CD4-positive, alpha-beta T cell treated with Interleukin-2 at 100 ng/mL for 4 hours (primary cell): ENCODE measurements around the gene KIF25.
"Not testable (repeated sequence)": the region's sequence is repeated elsewhere in the genome, so short reads cannot be mapped to it uniquely, and the experiment has no call there.

ENCODE experiments used
- DNase-seq: peaks from one replicate; pipeline ENCODE4 v3.0.0-alpha.2; 2020; ENCODE audit warnings: low spot score

Gene KIF25

DNA sequence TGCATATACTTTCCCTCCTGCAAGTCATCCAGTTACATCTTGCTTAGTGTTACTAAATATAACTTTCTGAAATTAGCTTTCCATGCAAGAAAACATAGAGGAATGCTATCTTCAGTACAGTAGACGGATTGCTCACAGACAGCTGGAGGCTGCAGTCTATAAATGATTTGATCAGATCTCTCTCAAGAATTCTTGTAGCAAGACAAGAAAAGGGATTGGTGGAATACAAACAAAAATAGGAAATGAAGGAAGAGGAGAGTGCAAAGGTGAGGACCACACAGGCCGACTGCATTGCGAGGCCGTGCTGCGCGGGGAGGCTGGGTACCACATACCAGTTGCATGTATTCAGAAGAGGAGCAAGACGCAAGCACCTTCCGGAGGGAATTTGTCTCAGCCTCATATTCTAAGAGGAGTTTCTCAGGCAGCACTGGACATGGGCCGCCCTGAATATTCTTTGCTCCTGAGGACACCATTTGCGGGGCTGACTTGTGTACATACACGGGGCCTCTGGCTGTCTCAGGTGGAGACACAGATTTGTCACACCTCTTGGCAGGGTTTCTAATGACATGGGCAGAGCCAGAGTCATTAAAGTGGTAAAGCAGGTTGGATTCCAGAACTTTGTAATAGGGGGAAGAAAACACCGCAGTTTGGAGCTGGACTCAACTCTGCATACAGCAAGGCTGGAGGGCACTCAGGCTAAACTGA lies 22.7 kb upstream of the KIF25 start:
- DNase-seq, result no peak

DNA sequence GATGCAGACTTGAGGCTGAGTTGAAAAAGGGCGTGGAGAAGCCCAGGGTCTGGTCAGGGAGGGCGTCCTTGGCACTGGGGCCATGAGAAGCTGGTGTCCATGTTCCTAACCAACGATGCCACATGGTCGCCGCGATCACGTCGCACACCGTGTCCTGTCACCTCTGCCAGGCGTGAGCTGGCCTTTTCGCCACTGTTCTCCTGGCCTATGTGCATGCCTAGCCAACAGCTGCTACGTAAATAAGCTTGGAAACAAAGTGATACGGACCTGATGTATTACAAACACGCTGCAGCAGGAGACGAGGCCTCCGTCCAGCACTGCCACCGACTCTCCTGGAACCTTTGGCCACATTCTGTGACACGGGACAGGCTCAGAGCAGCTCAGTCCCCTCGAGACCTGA lies 22.0 kb upstream of the KIF25 start:
- DNase-seq, result no peak

DNA sequence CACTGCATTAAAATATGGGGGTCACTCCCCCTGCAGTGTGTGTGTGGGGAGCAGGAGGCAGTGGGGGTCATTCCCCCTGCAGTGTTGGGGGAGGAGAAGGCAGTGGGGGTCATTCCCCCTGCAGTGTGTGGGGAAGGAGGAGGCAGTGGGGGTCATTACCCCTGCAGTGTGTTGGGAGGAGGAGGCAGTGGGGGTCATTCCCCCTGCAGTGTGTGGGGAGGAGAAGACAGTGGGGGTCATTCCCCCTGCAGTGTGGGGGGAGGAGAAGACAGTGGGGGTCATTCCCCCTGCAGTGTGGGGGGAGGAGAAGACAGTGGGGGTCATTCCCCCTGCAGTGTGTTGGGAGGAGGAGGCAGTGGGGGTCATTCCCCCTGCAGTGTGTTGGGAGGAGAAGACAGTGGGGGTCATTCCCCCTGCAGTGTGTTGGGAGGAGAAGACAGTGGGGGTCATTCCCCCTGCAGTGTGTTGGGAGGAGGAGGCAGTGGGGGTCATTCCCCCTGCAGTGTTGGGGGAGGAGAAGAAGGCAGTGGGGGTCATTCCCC lies 21.3 kb upstream of the KIF25 start:
- not testable (repeated sequence) for DNase-seq

DNA sequence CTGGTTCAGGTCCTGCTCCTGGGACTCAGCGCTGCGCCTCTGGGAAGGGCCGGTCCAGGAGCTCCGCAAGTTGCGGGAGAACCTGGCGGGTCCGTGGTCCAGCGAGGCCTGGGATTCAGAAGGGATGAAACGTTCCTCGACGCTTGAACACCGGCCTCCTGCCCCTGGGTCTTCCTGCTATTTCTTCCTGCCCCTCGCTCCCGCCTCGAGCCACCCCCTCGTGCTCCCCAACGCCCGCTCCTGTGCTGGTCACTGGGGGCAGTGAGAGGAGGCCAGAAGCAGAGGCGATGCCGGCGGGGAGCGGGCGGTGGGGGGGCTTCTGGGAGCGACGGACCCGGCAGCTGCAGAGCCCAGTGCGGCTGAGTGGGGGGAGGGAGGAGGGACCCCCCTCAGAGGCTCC lies 20.8 kb upstream of the KIF25 start:
- DNase-seq, result no peak

DNA sequence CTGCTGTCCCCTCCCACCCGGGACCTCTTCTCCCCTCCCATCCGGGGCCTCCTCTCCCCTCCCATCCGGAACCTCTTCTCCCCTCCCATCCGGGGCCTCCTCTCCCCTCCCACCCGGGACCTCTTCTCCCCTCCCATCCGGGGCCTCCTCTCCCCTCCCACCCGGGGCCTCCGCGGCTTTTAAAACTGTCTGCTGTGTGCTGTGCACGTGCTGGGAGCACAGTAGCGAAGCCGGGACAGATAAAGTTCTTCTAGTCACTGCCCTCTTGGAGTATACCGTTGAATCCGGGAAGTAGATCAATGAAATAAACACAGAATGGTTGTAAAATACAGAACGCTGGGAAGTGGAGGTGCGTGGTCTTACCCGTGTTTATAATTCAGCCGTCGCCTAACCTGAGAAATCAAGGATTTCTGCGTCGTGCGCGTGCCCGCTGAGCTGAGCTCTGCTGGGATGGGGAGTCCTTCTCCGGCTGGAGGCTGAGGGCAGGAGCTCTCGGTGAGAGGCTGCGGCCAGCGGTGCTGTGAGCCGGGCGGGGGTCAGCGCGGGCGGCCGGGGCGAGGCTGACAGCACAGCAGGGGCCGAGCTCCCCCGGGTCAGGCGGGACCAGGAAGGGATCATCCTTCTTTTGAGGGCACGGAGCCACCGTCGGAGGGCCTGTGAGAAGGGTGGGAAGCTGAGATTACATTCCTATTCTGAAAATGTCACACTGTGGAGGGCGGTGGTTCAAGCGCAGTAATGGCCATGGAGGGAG lies 19.6 kb upstream of the KIF25 start:
- no peak for DNase-seq

DNA sequence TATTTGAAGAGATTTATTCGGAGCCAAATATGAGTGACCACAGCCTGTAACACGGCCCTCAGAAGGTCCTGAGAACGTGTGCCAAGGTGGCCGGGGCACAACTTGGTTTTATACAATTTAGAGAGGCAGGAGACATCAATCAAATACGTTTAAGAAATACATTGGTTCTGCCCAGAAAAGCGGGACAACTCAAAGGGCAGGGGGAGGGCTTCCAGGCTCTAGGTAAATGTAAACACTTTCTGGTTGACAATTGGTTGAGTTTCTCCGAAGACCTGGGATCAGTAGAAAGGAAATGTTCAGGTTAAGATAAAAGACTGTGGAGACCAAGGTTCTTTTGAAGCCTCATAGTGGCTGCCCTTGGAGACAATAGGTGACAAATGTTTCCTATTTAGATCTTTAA lies 18.9 kb upstream of the KIF25 start:
- no peak for DNase-seq

DNA sequence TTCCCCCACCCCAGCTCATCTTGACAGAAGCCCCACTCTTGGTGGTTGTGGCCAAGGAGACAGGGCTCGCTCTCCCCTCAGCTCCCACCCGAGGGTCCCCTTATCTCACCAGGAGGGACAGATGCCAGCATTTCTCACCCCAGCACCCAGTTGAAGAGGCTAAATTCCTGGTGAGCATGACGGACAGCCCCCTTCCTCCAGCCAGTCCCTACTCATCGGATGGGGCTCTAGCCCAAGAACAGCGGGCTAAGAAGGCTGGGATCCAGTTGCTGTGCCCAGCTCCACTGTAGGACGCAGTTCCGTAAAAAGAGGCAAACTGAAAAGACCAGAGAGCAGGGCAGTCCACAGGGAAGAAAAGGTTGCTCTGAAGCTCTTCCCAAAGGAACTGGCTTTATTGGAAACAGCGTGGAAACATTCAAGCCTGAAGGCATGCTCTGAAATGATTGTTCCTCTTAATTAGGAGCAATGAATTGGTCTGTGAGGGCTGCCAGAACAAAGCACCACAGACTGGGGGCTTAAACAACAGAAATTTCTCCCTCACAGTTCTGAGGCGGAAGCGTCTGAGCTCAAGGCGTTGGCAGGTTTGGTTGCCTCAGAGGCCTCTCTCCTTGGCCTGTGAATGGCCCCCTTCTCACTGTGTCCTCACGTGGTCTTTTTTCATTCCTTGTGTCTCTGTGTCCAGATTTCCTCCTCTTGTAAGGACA lies 17.9 kb upstream of the KIF25 start:
- no peak for DNase-seq

DNA sequence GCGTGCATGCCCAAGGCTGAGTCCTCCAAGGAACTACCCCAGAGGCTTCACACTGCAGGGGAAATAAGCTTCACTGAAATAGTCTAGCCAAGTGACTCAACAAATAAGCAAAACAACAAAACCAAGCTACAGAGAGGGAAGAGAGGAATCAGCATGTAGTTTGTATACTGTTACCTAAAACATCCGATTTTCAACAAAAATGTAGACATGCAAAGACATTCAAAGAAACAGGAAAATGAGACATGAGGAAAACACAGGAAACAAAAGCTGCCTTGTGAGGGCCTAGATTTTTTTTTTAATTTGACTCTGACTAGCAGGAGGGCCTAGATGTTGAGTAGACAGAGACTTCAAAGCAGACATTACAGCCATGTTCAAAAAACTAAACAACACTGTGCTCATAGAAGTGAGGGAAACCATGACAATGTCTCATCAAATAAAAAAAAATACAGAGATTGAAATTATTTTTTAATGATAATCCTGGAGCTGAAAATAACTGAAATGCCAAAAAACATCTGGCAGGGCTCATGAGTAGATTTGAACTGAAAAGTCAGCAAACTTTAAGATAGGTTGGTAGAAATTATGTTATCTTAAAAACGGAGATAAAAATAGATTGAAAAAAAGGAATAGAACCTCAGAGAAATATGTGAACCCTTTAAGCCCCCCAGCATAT lies 16.4 kb upstream of the KIF25 start:
- no peak for DNase-seq

DNA sequence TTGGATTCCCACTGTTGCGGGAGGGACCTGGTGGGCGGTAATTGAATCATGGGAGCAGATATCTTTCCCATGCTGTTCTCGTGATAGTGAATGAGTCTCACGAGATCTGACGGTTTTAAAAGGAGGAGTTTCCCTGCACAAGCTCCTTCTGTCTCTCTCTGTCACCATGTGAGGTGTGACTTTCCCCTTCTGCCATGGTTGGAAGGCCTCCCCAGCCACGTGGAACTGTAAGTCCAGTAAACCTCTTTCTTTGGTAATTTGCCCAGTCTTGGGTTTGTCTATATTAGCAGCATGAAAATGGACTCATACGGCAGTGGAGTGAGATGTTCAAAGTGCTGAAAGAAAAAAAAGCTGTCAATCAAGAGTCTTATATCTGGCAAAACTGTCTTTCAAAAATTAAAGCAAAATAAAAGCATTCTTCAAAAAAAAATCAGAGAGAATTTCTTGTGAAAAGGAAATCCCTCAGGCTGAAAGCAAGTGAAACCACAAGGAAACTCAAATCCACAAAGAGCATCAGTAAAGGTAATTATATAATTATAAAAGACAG lies 15.5 kb upstream of the KIF25 start:
- no peak for DNase-seq

DNA sequence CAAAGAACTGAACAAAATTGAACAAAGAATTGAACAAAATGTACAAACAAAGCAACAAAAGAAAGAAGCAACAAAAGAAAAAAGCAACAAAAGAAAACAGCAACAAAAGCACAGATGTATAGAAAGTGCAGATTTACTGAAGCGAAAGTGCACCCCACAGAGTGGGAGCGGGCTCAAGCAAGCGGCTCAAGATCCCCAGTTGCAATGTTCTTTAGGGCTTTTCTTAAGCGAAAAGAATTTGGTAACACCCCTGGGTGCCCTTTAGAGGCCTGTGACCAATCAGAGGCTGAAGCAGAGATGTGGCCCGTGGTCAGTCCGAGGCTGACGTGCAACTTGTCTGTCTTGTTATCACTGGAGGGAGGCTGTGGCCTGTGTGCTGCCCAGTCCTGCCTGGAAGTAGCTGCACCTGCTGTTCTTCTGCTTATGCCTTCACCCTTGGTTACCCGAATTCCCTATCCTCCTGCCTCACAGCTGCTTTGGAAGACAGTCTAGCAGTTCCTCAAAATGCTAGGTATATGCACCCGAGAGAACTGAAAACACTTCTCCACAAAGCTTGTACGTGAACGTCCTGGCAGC lies 13.2 kb upstream of the KIF25 start:
- DNase-seq, result no peak

DNA sequence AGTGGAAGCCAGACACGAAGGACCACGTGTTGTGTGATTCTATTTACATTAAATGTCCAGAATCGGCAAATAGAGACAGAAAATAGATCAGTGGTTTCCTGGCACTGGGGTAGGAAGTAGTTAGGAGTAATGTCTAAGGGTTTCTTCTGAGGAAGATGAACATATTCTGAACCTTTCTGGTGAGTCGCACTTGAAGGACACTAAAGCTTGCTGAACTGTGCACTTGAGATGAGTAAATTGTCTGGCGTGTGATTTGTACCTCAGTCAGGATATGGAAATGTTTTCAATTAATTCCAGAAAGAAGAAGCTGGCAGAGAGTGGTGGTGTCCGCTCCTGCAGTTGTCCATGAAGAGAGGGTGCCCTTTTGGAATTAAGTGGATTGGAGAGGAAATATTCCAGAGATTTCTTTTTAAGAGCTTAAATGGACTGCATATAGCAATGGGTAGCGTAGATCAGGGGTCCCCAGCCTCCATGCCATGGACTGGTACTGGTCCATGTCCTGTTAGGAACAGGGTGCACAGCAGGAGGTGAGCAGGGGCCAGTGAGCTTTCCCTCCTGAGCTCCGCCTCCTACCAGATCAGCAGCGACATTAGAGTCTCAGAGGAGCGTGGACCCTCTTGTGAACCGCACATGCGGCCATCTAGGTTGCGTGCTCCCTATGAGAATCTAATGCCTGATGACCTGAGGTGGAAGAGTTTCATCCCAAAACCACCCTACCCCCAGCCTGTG lies 12.4 kb upstream of the KIF25 start:
- no peak for DNase-seq

DNA sequence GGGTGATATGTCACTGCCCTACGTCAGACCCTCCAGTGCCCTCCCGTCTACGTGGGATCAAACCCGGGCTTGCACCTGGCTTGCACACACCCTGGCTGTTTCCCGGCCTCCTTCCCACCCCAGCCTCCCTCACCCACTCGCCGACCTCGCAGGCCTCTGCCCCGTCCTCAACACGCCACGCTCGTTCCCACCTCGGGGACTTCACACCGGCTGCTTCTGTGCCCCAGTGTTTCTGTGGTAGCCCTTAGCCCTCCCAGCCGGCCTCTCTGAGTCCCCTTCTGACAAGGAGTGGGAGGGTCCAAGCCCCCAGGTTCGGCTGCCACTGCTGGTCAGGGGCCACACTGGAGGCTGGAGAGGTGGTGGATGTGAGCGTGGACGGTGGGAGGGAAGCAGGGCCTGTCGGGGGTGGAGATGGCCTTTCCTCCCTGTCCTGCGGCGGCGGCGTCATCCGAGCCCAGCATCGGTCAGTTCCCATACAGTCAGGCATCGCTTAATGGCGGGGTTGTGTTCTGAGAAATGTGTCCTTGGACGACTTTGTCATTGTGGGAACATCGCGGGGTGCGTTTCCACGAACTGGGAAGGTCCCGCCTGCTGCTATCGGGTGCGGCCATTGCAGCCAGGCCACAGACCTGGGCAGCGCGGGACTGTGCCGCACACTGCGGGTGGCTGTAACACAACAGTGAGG lies 11.4 kb upstream of the KIF25 start:
- no peak for DNase-seq

DNA sequence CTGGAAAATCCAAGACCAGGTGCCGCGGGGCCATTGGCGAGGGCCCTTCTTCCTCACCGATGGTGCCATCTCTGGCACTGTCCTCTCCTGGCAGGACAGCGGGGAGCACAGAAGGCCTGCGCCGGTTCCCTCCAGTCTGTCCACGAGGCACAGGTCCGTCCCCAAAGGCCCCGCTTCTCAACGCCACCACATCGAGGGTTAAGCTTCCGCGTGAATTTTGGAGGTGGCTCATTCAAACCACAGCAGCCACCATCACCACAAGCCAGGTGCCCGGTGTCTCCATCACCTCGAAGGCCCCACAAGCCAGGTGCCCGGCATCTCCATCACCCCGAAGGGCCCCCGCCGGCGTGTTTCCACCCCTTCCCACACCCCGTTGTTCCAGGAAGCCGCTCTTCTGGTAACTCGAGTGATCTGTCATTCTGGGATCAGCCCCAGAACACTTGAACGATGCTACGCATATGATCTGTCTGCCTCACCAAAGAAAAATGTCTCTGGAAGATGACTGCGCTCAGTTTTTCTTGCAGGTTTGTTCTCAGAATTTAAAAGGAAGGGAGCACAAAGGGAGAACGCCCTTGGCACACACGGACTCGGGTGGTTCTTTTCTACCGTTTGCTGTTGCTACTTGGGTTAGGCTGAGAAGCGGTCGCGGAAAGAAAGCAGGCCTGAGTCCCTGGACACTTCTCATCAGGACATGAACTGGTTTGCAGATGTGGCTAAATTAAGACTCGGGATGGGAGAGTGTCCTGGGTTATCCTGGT lies 9.9 kb upstream of the KIF25 start:
- DNase-seq, result no peak

DNA sequence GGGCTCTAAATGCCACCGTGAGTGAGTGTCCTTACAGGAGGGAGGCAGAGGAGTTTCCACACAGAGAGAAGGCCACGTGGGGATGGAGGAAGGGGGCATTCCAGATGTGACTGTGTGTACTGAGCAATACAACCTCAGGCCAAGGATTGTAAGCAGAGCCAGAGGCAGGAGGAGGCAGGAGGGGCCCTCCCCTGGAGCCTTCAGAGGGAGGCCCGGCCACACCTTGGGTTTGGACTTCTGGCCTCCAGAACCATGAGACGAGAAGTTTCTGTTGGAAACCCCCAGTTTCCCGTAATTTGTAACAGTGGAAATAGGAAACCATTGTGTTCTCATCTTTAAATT lies 9.3 kb upstream of the KIF25 start:
- no peak for DNase-seq

DNA sequence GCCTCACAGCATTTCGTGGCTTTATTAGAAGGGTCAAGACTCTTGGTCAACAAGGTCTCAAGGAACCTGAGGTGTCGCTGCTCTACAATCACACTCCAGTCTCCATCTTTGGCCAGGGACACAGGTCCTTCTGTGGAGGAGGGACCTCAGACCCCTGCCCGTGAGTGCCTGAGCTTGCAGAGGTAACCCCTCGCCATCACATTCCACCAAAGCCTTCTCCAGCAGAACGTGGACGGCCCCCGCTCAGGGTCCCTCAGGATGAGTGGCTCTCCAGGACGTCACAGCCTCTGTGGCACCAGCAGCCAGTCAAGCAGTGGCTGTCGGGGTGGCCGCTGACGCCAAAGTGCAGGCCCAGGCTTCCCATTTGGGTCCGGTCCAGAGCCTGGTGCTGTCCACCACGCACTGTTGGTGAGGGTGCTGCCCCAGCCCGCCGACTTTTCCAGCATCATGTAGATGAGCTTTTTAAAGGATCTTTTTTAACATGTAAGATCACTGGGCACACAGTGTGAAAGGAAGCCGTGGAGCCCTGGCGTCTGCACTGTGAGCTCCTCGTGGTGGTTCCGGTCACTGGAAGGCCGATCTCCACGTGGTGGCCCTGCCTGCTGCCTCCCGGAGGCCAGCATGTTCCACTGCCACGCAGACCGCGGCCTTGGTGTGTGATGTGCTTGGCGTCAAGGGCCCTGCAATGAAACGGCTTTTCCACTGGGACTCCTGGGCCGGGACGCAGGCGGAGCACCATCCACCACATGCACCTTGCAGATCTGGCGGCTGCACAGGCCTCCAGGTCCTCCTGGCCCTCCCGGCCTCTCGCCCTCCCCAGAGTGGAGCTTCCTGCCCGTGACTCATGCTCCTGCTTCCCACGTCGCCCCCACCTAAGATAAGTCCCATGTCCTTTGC lies 8.3 kb upstream of the KIF25 start:
- DNase-seq, result no peak

DNA sequence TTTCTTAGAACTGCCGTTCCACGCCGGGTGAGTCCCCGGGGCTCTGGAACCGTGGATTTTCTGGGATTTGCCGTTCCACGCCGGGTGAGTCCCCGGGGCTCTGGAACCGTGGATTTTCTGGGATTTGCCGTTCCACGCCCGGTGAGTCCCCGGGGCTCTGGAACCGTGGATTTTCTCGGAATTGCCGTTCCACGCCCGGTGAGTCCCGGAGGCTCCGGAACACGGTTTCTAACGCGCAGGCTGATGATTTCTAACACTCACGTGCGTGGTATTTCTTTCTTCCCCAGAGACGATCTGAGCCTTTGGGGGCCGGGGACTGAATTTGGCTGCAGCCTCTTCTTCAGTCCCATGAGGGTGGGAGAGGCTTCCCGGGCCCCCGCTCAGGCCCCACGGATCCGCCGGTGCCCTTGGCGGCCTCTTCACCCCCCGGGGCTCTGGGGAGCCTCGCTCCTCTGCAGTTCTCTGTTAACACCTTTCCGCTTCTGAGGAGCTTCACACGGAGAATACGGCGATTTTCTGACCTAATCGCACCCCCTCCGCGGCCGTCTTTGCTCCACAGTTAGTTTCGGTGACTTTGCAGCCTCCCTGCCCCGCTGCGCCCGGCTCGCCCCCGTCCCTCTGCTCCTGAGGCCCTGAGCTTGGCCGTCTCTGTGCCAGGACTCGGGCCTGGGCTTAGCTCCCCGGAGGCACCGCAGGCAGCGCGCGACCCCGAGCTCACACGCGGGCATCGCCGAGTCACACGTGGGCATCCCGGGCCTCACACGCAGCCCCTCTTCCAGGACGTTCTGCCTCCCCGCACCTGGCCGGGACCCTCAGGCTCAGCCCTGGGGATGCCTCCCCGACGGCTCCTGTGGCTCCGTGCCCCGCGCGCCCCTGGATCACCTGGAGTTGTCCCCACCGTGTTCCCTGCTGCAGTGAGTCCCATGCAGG lies 7.2 kb upstream of the KIF25 start:
- no peak for DNase-seq

DNA sequence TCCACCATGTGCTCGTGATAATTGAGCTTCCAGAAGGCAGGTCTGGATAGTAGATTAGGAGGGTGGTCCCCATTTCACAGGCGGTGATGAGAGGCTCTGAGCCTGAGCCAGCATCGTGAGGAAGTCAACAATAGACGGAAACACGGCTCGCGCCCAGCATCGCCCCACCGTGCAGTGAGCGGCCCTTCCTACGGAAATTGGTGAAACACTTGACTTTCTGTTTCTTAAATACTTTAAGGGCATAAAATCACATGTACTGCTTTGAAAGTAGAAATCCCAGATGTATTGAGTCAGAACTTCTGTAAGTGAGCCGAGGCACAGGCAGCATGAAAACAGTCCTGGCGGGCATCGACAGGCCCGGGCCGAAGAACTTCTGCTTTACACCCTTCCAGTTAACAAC lies 4.3 kb upstream of the KIF25 start:
- no peak for DNase-seq

DNA sequence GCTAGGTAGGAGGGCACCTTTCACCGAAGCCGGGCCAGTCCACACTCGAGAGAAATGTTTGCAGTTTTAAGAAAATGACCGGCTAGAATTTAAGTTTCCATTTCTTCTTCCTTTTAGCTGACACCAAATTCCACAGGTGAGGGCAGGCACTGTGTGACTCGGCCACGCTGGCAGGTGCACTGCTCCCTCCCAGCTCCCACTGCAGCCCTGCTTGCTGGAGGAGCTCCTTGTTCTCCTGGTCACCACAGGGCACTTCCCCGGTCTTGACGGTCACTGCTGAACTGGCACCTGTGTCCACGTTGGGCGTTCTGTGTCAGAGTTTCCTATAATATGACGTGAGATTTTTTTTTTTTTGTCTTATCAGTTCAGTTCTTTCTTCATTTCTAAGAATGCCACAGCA lies 3.6 kb upstream of the KIF25 start:
- DNase-seq, result no peak
